Measurements from ENCODE around the gene IRAK4. TPM values are rescaled to one million over a fixed set of nuclear protein-coding genes. Genes with fewer than 3 reads are reported as not detected.

The IRAK4 gene
- total and polyA plus RNA-seq, 7 donors = 11.1 to 34.3 (median 24.5) TPM

DNA sequence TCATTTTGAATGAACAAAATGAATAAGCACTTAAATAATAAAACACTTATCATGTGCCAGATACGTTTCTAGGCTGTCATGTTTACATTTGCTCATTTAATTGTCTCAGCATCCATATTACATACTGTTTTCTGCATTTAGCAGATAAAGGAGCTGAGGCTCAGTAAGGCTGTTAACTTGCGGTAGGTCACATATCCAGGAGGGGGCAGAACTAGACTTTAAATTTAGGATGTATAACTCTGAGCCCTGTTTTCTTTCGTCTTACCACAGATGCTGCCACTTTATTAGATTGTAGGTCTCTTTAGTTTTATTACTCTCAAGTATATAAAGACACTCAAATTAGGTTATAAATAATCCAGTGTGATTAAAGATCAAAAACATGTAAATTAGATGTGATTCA is 17.7 kb downstream of the IRAK4 start:
- peaks cover 0 to 85% (median 24%) of the 10 kb centered on the region in 4 donors for H3K36me3 ChIP-seq
- WGBS, 2 donors = 43 to 63% methylated on average over 3 of the region's 3 CpGs
- H3K27me3 ChIP-seq = no peaks in the 10 kb centered on the region
- intact Hi-C loops (cut with DNase I) = no loop called here
- no peak overlapping the region for H3K4me3 ChIP-seq
- no peak for TF ChIP-seq POLR2A (IDR thresholded peaks at IDR 0.05)
- TF ChIP-seq, protein P1, sequence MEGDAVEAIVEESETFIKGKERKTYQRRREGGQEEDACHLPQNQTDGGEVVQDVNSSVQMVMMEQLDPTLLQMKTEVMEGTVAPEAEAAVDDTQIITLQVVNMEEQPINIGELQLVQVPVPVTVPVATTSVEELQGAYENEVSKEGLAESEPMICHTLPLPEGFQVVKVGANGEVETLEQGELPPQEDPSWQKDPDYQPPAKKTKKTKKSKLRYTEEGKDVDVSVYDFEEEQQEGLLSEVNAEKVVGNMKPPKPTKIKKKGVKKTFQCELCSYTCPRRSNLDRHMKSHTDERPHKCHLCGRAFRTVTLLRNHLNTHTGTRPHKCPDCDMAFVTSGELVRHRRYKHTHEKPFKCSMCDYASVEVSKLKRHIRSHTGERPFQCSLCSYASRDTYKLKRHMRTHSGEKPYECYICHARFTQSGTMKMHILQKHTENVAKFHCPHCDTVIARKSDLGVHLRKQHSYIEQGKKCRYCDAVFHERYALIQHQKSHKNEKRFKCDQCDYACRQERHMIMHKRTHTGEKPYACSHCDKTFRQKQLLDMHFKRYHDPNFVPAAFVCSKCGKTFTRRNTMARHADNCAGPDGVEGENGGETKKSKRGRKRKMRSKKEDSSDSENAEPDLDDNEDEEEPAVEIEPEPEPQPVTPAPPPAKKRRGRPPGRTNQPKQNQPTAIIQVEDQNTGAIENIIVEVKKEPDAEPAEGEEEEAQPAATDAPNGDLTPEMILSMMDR (IDR thresholded peaks at IDR 0.05) = peak in 2 of 4 experiments; percentile 21 to 27
- DNase-seq = no peak
- H3K9me3 ChIP-seq = no peaks in the 10 kb centered on the region
- H3K27ac ChIP-seq = no peak overlapping the region
- H3K4me1 ChIP-seq = no peaks in the 10 kb centered on the region

DNA sequence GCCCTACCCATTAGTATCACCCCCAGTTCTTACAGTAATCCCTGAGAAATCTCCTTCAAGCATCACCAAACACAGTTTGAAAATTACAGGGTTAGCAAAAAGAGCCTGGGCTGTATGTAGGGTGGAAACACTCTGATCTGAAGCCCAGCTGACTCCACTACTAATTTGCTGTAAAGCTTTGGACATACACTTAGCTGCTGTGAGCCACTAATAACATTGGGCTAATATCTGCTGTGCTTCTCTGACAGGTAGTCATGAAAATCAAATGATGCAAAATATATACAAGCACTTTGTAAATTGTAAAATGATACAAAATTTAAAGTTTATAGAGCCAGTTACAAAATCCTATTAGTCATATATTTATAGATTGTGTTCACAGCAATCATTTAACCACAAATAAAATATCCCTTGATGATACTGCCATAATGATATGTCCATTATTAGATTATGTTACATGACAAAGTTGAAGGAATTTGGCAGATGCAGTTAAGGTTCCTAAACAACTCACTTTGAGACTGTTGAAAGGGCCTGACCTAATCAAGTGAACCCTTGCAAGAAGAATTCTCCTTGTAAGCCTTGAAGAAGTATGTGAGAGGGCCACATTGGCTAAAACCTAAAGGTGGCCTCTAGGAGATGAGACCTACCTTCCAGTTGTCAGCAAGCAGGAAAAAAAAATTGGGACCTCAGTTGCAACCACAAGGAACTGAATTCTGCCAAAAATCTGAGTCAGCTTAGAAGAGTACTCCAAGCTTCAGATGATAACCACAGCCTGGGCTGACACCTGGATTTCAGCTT is 28.3 kb downstream of the IRAK4 start:
- no peak overlapping the region for H3K4me3 ChIP-seq
- H3K36me3 ChIP-seq = peaks cover 0 to 60% (median 24%) of the 10 kb centered on the region in 4 donors
- H3K9me3 ChIP-seq = no peaks in the 10 kb centered on the region
- no peaks in the 10 kb centered on the region for H3K27me3 ChIP-seq
- TF ChIP-seq, protein P1 (IDR thresholded peaks at IDR 0.05) = no peak
- TF ChIP-seq POLR2A (IDR thresholded peaks at IDR 0.05) = no peak
- TF ChIP-seq POLR2AphosphoS5 (IDR thresholded peaks at IDR 0.05) = no peak
- TF ChIP-seq EP300 (IDR thresholded peaks at IDR 0.05) = no peak
- no peaks in the 10 kb centered on the region for H3K4me1 ChIP-seq
- no peak overlapping the region for H3K27ac ChIP-seq
- intact Hi-C loops (cut with DNase I) = no loop called here
- no peak for DNase-seq

DNA sequence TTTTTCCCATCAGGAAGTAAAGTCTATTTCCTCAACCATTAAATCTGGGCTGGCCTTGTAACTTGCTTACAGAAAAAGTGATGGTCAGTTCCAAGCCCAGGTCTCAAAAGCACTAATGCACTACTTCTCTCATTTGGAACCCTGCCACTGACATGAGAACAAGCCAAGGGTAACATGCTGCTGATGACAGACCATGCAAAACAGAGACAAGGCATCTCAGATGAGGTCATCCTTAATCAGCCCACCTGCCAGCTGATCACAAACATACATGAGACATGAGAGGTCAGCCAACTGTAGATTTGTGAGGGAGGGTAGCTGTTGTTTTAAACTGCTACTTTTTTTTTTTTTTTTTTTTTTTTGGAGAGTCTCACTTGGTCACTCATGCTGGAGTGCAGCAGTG is 31.2 kb downstream of the IRAK4 start:
- H3K4me3 ChIP-seq = no peak overlapping the region
- no peaks in the 10 kb centered on the region for H3K9me3 ChIP-seq
- DNase-seq = no peak
- no peaks in the 10 kb centered on the region for H3K27me3 ChIP-seq
- no peak overlapping the region for H3K27ac ChIP-seq
- intact Hi-C loops (cut with DNase I) = no loop called here
- TF ChIP-seq POLR2AphosphoS5 (IDR thresholded peaks at IDR 0.05) (no peak), POLR2A (IDR thresholded peaks at IDR 0.05) (no peak)
- TF ChIP-seq, protein P1 (IDR thresholded peaks at IDR 0.05) = no peak
- H3K4me1 ChIP-seq = no peaks in the 10 kb centered on the region
- H3K36me3 ChIP-seq = peaks cover 0 to 44% (median 9%) of the 10 kb centered on the region in 4 donors

DNA sequence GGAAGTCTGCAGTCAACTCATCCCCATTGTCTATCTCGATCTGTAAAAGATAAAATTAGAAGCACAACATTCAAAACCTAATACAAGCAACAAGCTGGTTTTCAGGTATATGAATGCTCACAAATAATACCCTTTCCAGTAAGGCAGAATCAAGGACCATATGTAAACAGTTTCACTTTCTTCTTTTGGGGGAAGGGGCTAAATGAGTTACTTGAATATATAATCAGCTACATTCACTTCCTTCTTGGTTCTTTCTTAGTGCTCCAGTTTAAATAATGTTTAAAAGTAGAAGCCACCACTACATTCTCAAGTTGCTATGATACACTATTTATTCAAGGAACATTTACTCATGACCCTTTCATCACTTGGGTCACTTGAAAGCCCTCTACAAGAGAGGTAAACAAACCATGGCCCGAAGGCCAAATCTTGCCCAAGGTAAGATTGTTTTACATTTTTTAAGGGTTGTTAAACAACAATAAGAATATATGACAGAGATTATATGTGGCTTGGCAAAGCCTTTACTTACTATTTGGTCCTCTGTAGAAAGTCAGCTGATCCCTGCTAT is 37.0 kb downstream of the IRAK4 start:
- Histone ChIP-seq H3K36me3 (peaks cover 0 to 71% (median 37%) of the 10 kb centered on the region in 4 donors), H3K27me3 (no peaks in the 10 kb centered on the region), H3K4me3 (no peak overlapping the region), H3K27ac (no peak overlapping the region), H3K9me3 (no peaks in the 10 kb centered on the region), H3K4me1 (no peaks in the 10 kb centered on the region)
- TF ChIP-seq, protein P1 (IDR thresholded peaks at IDR 0.05) = no peak
- intact Hi-C loops (cut with DNase I) = no loop called here
- WGBS, 2 donors = 50 to 68% methylated on average over 2 of the region's 2 CpGs
- no peak for DNase-seq
